PC-9 (cell line): ENCODE results near the gene WNK1. TPM values are rescaled to one million over a fixed set of nuclear protein-coding genes. Genes with fewer than 3 reads are reported as not detected.
"Not testable (repeated sequence)": the region's sequence is repeated elsewhere in the genome, so short reads cannot be mapped to it uniquely, and the experiment has no call there.

Source experiments
- BruUV-seq: library from RNA; stranded (reverse); fragments of 400-500 nt; replicated peaks from 2 replicates; lab custom pipeline; 2021; lab: Mats Ljungman, UMichigan
- CTCF ChIA-PET: fragments of 300-600 bp; sonication (Branson Sonifier 250); formaldehyde crosslinking; loops from one replicate; lab custom pipeline; 2022; ENCODE audit warnings: antibody characterized with exemption; lab: Charles Lee
- POLR2A ChIA-PET: fragments of 300-600 bp; sonication (Branson Sonifier 250); formaldehyde crosslinking; loops from one replicate; lab custom pipeline; 2022; ENCODE audit warnings: antibody characterized with exemption; ENCODE audit not compliant: unreplicated experiment; lab: Charles Lee
- DNase-seq, 2 experiments: peaks; one replicate each; pipeline versions ENCODE4 v3.0.0 to v3.0.0-alpha.2; 2015 to 2022; ENCODE audit warnings: mixed read lengths in 1 of 2
- H2AFZ ChIP-seq: fragments of 200-600 bp; sonication (generic); 2 replicates; pipeline ENCODE4 v1.8.1; 2017; ENCODE audit warnings: antibody characterized with exemption
- H3F3A ChIP-seq: fragments of 200-600 bp; sonication (generic); 2 replicates; pipeline ENCODE4 v1.8.1; 2017; ENCODE audit warnings: antibody characterized with exemption, mild to moderate bottlenecking, low read depth; ENCODE audit not compliant: insufficient read depth
- H3K27ac ChIP-seq: fragments of 200-600 bp; sonication (generic); 2 replicates; pipeline ENCODE4 v1.6.1; 2016; ENCODE audit warnings: mixed run types
- H3K27me3 ChIP-seq: fragments of 200-600 bp; sonication (generic); 2 replicates; pipeline ENCODE4 v1.6.1; 2016; ENCODE audit warnings: low read depth, mixed run types; ENCODE audit not compliant: insufficient read depth
- H3K36me3 ChIP-seq: fragments of 200-600 bp; sonication (generic); 2 replicates; pipeline ENCODE4 v1.6.1; 2016; ENCODE audit warnings: low read depth, mixed run types
- H3K4me1 ChIP-seq: fragments of 200-600 bp; sonication (generic); replicated peaks from 2 replicates; pipeline ENCODE4 v1.6.1; 2016; ENCODE audit warnings: mixed run types; ENCODE audit not compliant: insufficient read depth
- H3K4me2 ChIP-seq: fragments of 200-600 bp; sonication (generic); 2 replicates; pipeline ENCODE4 v1.6.1; 2017; ENCODE audit warnings: mixed run types
- H3K4me3 ChIP-seq: fragments of 200-600 bp; sonication (generic); 2 replicates; pipeline ENCODE4 v1.6.1; 2016; ENCODE audit warnings: mixed run types
- H3K79me2 ChIP-seq: fragments of 200-600 bp; sonication (generic); 2 replicates; pipeline ENCODE4 v1.6.1; 2017; ENCODE audit warnings: low read depth, mixed run types
- H3K9me2 ChIP-seq: fragments of 200-600 bp; sonication (generic); 2 replicates; pipeline ENCODE4 v1.8.1; 2017; ENCODE audit warnings: mild to moderate bottlenecking; ENCODE audit not compliant: insufficient read depth
- H3K9me3 ChIP-seq: fragments of 200-600 bp; sonication (generic); 2 replicates; pipeline ENCODE4 v1.8.1; 2016; ENCODE audit warnings: low read depth; ENCODE audit not compliant: insufficient read depth
- H4K20me1 ChIP-seq: fragments of 200-600 bp; sonication (generic); 2 replicates; pipeline ENCODE4 v1.8.1; 2017; ENCODE audit not compliant: insufficient read depth
- CTCF ChIP-seq: fragments of 200-600 bp; sonication (generic); conservative IDR thresholded peaks from 2 replicates; pipeline ENCODE4 v1.6.1; 2017; ENCODE audit warnings: mixed run types, antibody characterized with exemption, mild to moderate bottlenecking, moderate library complexity
- EZH2 ChIP-seq: fragments of 200-600 bp; sonication (generic); IDR thresholded peaks from 2 replicates; pipeline ENCODE4 v1.8.0; 2017; ENCODE audit warnings: antibody characterized with exemption, low read depth
- intact Hi-C: fragments of 100-400 bp; cut with micrococcal nuclease; formaldehyde crosslinking; loops from one replicate; pipeline ENCODE4 v1.10.0; 2022; ENCODE audit not compliant: unreplicated experiment
- total RNA-seq: library from RNA; stranded (reverse); gene quantifications from 2 replicates; pipeline ENCODE4 v1.2.3, GENCODE V29; 2021

Gene WNK1
- total RNA-seq, 1 experiment from 2014 or later: 142 TPM

GRCh38 chr12:931591-931990 is 179.2 kb downstream of the WNK1 start:
- Histone ChIP-seq H3K36me3 (peaks cover 24% of the 10 kb centered on the region), H3F3A (0 out of 2 replicates have a peak, but pooled peaks cover 8% of the 10 kb centered on the region), H4K20me1 (0 out of 2 replicates have a peak, but pooled peaks cover 7% of the 10 kb centered on the region), H3K27me3 (no peaks in the 10 kb centered on the region), H3K27ac (no peak overlapping the region), H3K4me1 (no peaks in the 10 kb centered on the region), H2AFZ (no peak overlapping the region), H3K4me3 (no peak overlapping the region), H3K9me2 (no peaks in the 10 kb centered on the region), H3K4me2 (no peak overlapping the region), H3K79me2 (no peaks in the 10 kb centered on the region), H3K9me3 (no peaks in the 10 kb centered on the region)
- POLR2A ChIA-PET: no interaction called here
- CTCF ChIA-PET: no interaction called here
- no peak for TF ChIP-seq EZH2
- TF ChIP-seq CTCF: no peak
- no peak for DNase-seq
- intact Hi-C loops: no loop called here
- no TSS peak for BruUV-seq

GRCh38 chr12:935891-936290 is 183.5 kb downstream of the WNK1 start:
- intact Hi-C loops, POLR2A ChIA-PET, H3F3A ChIP-seq, H3K27me3 ChIP-seq, H3K9me2 ChIP-seq, H4K20me1 ChIP-seq, H3K4me3 ChIP-seq, H2AFZ ChIP-seq, H3K9me3 ChIP-seq, H3K4me2 ChIP-seq, H3K27ac ChIP-seq, CTCF ChIA-PET, H3K4me1 ChIP-seq, BruUV-seq: not testable (repeated sequence)
- DNase-seq: peak in 1 of 2 experiments; percentile 5
- Histone ChIP-seq H3K79me2 (peaks cover 22% of the 10 kb centered on the region; the same call in 1 of the 2 replicates), H3K36me3 (peaks cover 14% of the 10 kb centered on the region)

- H3K9me2 ChIP-seq: no peaks in the 10 kb centered on the region
- no peak overlapping the region for H3K4me3 ChIP-seq
- no peak overlapping the region for H3K4me2 ChIP-seq
- no peak overlapping the region for H3K27ac ChIP-seq
- H3K27me3 ChIP-seq: no peaks in the 10 kb centered on the region
- H3F3A ChIP-seq: 0 out of 2 replicates have a peak, but pooled peaks cover 5% of the 10 kb centered on the region
- no peak for DNase-seq
- ChIA-PET CTCF (no interaction called here), POLR2A (no interaction called here)
- no peak overlapping the region for H2AFZ ChIP-seq
- H3K9me3 ChIP-seq: no peaks in the 10 kb centered on the region
- peaks cover 23% of the 10 kb centered on the region for H3K79me2 ChIP-seq
- intact Hi-C loops: no loop called here
- H3K36me3 ChIP-seq: peaks cover 7% of the 10 kb centered on the region
- TF ChIP-seq CTCF (no peak), EZH2 (no peak)
- no peaks in the 10 kb centered on the region for H3K4me1 ChIP-seq
- H4K20me1 ChIP-seq: 0 out of 2 replicates have a peak, but pooled peaks cover 7% of the 10 kb centered on the region
- no TSS peak for BruUV-seq
Observed at GRCh38 chr12:936377-937345, 184.3 kb downstream of the WNK1 start.
